HepG2 (cell line): ENCODE results near the gene EPO. TPM values are rescaled to one million over a fixed set of nuclear protein-coding genes. Genes with fewer than 3 reads are reported as not detected.

Experiments
- FOXA1 ChIP-seq, 2 experiments: fragments of 450-650 bp in 1 of 2; sonication (generic) in 1 of 2; formaldehyde crosslinking in 1 of 2; IDR thresholded peaks; 2 replicates each; pipeline versions ENCODE4 v1.4.0 to v1.6.1; 2016 to 2020; ENCODE audit warnings: missing genetic modification reagents in 1 of 2
- HES4 ChIP-seq: sonication (generic); formaldehyde crosslinking; IDR thresholded peaks from 2 replicates; pipeline ENCODE4 v1.9.0; 2021; ENCODE audit warnings: mild to moderate bottlenecking, missing genetic modification reagents, borderline replicate concordance
- KDM3A ChIP-seq: IDR thresholded peaks from 2 replicates; pipeline ENCODE4 v1.6.1; 2018; ENCODE audit warnings: low read depth, missing compliant biosample characterization
- MAFG ChIP-seq: sonication (generic); formaldehyde crosslinking; IDR thresholded peaks from 2 replicates; pipeline ENCODE4 v1.5.1; 2020; ENCODE audit warnings: mild to moderate bottlenecking, missing genetic modification reagents
- MED8 ChIP-seq: sonication (generic); formaldehyde crosslinking; IDR thresholded peaks from 2 replicates; pipeline ENCODE4 v1.8.1; 2023; ENCODE audit warnings: mild to moderate bottlenecking, missing genetic modification reagents; ENCODE audit not compliant: insufficient replicate concordance
- MIER3 ChIP-seq: IDR thresholded peaks from 2 replicates; pipeline ENCODE4 v1.6.1; 2016; ENCODE audit warnings: missing compliant biosample characterization, borderline replicate concordance
- NFE2L1 ChIP-seq: sonication (generic); formaldehyde crosslinking; IDR thresholded peaks from 2 replicates; pipeline ENCODE4 v1.4.0; 2020; ENCODE audit warnings: missing genetic modification reagents, mild to moderate bottlenecking, borderline replicate concordance
- NFIC ChIP-seq: IDR thresholded peaks from 2 replicates; pipeline ENCODE4 v1.6.1; 2012; ENCODE audit warnings: mild to moderate bottlenecking, low read length, inconsistent platforms
- NFYB ChIP-seq: sonication (generic); formaldehyde crosslinking; IDR thresholded peaks from 2 replicates; pipeline ENCODE4 v1.4.0; 2020; ENCODE audit warnings: missing genetic modification reagents
- ZFP36 ChIP-seq: fragments of 150-350 bp; IDR thresholded peaks from 2 replicates; pipeline ENCODE4 v1.6.1; 2018; ENCODE audit warnings: borderline replicate concordance, low read length, low read depth; ENCODE audit not compliant: partially characterized antibody
- ZFP41 ChIP-seq: sonication (generic); formaldehyde crosslinking; IDR thresholded peaks from 2 replicates; pipeline ENCODE4 v1.4.0; 2020; ENCODE audit warnings: mild to moderate bottlenecking, missing genetic modification reagents, borderline replicate concordance
- ZNF337 ChIP-seq: sonication (generic); formaldehyde crosslinking; IDR thresholded peaks from 2 replicates; pipeline ENCODE4 v1.5.1; 2020; ENCODE audit warnings: missing genetic modification reagents, low read depth, mild to moderate bottlenecking, borderline replicate concordance
- ZNF34 ChIP-seq: sonication (generic); formaldehyde crosslinking; IDR thresholded peaks from 2 replicates; pipeline ENCODE4 v1.4.0; 2020; ENCODE audit warnings: mild to moderate bottlenecking, missing genetic modification reagents, borderline replicate concordance
- ZNF431 ChIP-seq: sonication (generic); formaldehyde crosslinking; IDR thresholded peaks from 2 replicates; pipeline ENCODE4 v1.9.0; 2022; ENCODE audit warnings: missing genetic modification reagents, low read depth, mild to moderate bottlenecking, borderline replicate concordance
- polyA plus RNA-seq, 8 experiments: library from polyadenylated mRNA; depleted of rRNA in 3 of 8; stranded (reverse) in 7 of 8; unstranded in 1 of 8; fragments of >200 nt; fragmentation: Illumina TruSeq in 4 of 8; extraction: Trizol in 4 of 8; gene quantifications; 2 replicates each; pipeline versions ENCODE4 v1.2.1 to v1.2.3, GENCODE V29; 2011 to 2016; ENCODE audit warnings: low read depth in 4 of 8, missing spikeins in 1 of 8, mixed read lengths in 1 of 8; ENCODE audit not compliant: insufficient read depth in 1 of 8
- total RNA-seq, 5 experiments: library from RNA; depleted of rRNA; stranded (reverse); fragments of >200 nt; fragmentation: Illumina TruSeq; extraction: Trizol; gene quantifications; 2 replicates each; pipeline ENCODE4 v1.2.3, GENCODE V29; 2016; ENCODE audit warnings: low read depth in 1 of 5
- TF ChIP-seq, protein P1 (sequence below): sonication (generic); formaldehyde crosslinking; IDR thresholded peaks from 2 replicates; pipeline ENCODE4 v1.5.1; 2020; ENCODE audit warnings: mild to moderate bottlenecking, missing genetic modification reagents, moderate library complexity
- TF ChIP-seq, protein P2 (sequence below): sonication (generic); formaldehyde crosslinking; conservative IDR thresholded peaks from 2 replicates; pipeline ENCODE4 v1.8.1; 2023; ENCODE audit warnings: missing genetic modification reagents
- TF ChIP-seq, protein P3 (sequence below): sonication (generic); formaldehyde crosslinking; IDR thresholded peaks from 2 replicates; pipeline ENCODE4 v1.5.1; 2020; ENCODE audit warnings: mild to moderate bottlenecking, missing genetic modification reagents, moderate library complexity
- TF ChIP-seq, protein P4 (sequence below): sonication (generic); formaldehyde crosslinking; IDR thresholded peaks from 2 replicates; pipeline ENCODE4 v1.4.0; 2020; ENCODE audit warnings: missing genetic modification reagents
- TF ChIP-seq, protein P5 (sequence below): sonication (generic); formaldehyde crosslinking; IDR thresholded peaks from 2 replicates; pipeline ENCODE4 v1.5.1; 2020; ENCODE audit warnings: missing genetic modification reagents, mild to moderate bottlenecking, borderline replicate concordance

Gene EPO
- total and polyA plus RNA-seq, 2 of the 13 experiments (the other 11 are each of a cell fraction or from before 2014, with no cell fraction given), result 10.3 to 25.7 TPM

DNA sequence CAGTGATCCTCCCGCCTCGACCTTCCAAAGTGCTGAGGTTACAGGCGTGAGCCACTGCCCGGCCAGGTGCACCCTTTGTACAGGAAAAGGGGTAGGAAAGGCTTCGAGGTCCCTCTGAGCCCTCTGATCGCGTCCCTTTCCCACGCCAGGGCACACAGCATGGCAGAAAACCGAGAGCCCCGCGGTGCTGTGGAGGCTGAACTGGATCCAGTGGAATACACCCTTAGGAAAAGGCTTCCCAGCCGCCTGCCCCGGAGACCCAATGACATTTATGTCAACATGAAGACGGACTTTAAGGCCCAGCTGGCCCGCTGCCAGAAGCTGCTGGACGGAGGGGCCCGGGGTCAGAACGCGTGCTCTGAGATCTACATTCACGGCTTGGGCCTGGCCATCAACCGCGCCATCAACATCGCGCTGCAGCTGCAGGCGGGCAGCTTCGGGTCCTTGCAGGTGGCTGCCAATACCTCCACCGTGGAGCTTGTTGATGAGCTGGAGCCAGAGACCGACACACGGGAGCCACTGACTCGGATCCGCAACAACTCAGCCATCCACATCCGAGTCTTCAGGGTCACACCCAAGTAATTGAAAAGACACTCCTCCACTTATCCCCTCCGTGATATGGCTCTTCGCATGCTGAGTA is 13.5 kb upstream of the EPO start (continued):
- no peak for TF ChIP-seq ZNF337 (CRISPR knock-in tag)
- TF ChIP-seq, protein P1, sequence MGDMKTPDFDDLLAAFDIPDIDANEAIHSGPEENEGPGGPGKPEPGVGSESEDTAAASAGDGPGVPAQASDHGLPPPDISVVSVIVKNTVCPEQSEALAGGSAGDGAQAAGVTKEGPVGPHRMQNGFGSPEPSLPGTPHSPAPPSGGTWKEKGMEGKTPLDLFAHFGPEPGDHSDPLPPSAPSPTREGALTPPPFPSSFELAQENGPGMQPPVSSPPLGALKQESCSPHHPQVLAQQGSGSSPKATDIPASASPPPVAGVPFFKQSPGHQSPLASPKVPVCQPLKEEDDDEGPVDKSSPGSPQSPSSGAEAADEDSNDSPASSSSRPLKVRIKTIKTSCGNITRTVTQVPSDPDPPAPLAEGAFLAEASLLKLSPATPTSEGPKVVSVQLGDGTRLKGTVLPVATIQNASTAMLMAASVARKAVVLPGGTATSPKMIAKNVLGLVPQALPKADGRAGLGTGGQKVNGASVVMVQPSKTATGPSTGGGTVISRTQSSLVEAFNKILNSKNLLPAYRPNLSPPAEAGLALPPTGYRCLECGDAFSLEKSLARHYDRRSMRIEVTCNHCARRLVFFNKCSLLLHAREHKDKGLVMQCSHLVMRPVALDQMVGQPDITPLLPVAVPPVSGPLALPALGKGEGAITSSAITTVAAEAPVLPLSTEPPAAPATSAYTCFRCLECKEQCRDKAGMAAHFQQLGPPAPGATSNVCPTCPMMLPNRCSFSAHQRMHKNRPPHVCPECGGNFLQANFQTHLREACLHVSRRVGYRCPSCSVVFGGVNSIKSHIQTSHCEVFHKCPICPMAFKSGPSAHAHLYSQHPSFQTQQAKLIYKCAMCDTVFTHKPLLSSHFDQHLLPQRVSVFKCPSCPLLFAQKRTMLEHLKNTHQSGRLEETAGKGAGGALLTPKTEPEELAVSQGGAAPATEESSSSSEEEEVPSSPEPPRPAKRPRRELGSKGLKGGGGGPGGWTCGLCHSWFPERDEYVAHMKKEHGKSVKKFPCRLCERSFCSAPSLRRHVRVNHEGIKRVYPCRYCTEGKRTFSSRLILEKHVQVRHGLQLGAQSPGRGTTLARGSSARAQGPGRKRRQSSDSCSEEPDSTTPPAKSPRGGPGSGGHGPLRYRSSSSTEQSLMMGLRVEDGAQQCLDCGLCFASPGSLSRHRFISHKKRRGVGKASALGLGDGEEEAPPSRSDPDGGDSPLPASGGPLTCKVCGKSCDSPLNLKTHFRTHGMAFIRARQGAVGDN, result peak; percentile 91
- TF ChIP-seq, protein P2, sequence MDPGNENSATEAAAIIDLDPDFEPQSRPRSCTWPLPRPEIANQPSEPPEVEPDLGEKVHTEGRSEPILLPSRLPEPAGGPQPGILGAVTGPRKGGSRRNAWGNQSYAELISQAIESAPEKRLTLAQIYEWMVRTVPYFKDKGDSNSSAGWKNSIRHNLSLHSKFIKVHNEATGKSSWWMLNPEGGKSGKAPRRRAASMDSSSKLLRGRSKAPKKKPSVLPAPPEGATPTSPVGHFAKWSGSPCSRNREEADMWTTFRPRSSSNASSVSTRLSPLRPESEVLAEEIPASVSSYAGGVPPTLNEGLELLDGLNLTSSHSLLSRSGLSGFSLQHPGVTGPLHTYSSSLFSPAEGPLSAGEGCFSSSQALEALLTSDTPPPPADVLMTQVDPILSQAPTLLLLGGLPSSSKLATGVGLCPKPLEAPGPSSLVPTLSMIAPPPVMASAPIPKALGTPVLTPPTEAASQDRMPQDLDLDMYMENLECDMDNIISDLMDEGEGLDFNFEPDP (CRISPR knock-in tag), result no peak
- TF ChIP-seq HES4, result 0 out of 2 replicates have a peak, but pooled peaks have one; percentile 26
- TF ChIP-seq NFE2L1 (CRISPR knock-in tag), result no peak
- no peak for TF ChIP-seq MED8 (CRISPR knock-in tag)
- TF ChIP-seq MIER3 (CRISPR knock-in tag), result no peak
- TF ChIP-seq ZNF34 (CRISPR knock-in tag), result no peak
- TF ChIP-seq, protein P3, sequence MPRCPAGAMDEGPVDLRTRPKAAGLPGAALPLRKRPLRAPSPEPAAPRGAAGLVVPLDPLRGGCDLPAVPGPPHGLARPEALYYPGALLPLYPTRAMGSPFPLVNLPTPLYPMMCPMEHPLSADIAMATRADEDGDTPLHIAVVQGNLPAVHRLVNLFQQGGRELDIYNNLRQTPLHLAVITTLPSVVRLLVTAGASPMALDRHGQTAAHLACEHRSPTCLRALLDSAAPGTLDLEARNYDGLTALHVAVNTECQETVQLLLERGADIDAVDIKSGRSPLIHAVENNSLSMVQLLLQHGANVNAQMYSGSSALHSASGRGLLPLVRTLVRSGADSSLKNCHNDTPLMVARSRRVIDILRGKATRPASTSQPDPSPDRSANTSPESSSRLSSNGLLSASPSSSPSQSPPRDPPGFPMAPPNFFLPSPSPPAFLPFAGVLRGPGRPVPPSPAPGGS (CRISPR knock-in tag), result no peak
- TF ChIP-seq ZFP36, result no peak
- no peak for TF ChIP-seq FOXA1 (IDR thresholded peaks at IDR 0.05)
- peak; percentile 86 for TF ChIP-seq FOXA1 (CRISPR knock-in tag; IDR thresholded peaks at IDR 0.05)
- TF ChIP-seq MAFG, result no peak
- TF ChIP-seq, protein P4, sequence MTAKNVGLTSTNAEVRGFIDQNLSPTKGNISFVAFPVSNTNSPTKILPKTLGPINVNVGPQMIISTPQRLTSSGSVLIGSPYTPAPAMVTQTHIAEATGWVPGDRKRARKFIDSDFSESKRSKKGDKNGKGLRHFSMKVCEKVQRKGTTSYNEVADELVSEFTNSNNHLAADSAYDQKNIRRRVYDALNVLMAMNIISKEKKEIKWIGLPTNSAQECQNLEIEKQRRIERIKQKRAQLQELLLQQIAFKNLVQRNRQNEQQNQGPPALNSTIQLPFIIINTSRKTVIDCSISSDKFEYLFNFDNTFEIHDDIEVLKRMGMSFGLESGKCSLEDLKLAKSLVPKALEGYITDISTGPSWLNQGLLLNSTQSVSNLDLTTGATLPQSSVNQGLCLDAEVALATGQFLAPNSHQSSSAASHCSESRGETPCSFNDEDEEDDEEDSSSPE (CRISPR knock-in tag), result peak; percentile 54; the same call in 1 of the 2 replicates
- TF ChIP-seq, protein P5, sequence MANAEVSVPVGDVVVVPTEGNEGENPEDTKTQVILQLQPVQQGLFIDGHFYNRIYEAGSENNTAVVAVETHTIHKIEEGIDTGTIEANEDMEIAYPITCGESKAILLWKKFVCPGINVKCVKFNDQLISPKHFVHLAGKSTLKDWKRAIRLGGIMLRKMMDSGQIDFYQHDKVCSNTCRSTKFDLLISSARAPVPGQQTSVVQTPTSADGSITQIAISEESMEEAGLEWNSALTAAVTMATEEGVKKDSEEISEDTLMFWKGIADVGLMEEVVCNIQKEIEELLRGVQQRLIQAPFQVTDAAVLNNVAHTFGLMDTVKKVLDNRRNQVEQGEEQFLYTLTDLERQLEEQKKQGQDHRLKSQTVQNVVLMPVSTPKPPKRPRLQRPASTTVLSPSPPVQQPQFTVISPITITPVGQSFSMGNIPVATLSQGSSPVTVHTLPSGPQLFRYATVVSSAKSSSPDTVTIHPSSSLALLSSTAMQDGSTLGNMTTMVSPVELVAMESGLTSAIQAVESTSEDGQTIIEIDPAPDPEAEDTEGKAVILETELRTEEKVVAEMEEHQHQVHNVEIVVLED (CRISPR knock-in tag), result no peak
- TF ChIP-seq NFIC, result peak; percentile 65; the same call in 1 of the 2 replicates
- no peak for TF ChIP-seq ZFP41 (CRISPR knock-in tag)
- no peak for TF ChIP-seq ZNF431
- no peak for TF ChIP-seq KDM3A (CRISPR knock-in tag)
- no peak for TF ChIP-seq NFYB (CRISPR knock-in tag)
